MCF 10A (cell line): Measurements from ENCODE around the gene POLR1F. TPM values are rescaled to one million over a fixed set of nuclear protein-coding genes. Genes with fewer than 3 reads are reported as not detected.

Experiments
- BruUV-seq: library from RNA; stranded (reverse); fragments of 400-500 nt; replicated peaks from 2 replicates; lab custom pipeline; 2021; lab: Mats Ljungman, UMichigan
- CTCF ChIA-PET: fragments of 300-600 bp; sonication (Branson Sonifier 250); formaldehyde crosslinking; extraction: SDS; loops from one replicate; lab custom pipeline; 2021; ENCODE audit warnings: antibody characterized with exemption, inconsistent platforms; lab: Yijun Ruan, JAX
- POLR2A ChIA-PET: fragments of 300-600, 350-650 bp; sonication (Branson Sonifier 250); formaldehyde crosslinking; extraction: SDS; loops from one replicate; lab custom pipeline; 2020; ENCODE audit warnings: antibody characterized with exemption, inconsistent platforms; lab: Yijun Ruan, JAX
- DNase-seq: peaks from one replicate; pipeline ENCODE4 v3.0.0-alpha.2; 2018; ENCODE audit not compliant: unreplicated experiment
- H3K27ac Mint-ChIP-seq: one replicate; pipeline ENCODE4 v1.8.0; 2022; ENCODE audit warnings: mild to moderate bottlenecking, low read depth, mixed read lengths; ENCODE audit not compliant: unreplicated experiment
- H3K27me3 Mint-ChIP-seq: one replicate; pipeline ENCODE4 v1.8.0; 2022; ENCODE audit warnings: mixed read lengths; ENCODE audit not compliant: insufficient read depth, unreplicated experiment
- H3K36me3 Mint-ChIP-seq: one replicate; pipeline ENCODE4 v1.8.0; 2022; ENCODE audit warnings: mild to moderate bottlenecking, moderate library complexity, mixed read lengths; ENCODE audit not compliant: insufficient read depth, unreplicated experiment
- H3K4me1 Mint-ChIP-seq: one replicate; pipeline ENCODE4 v1.8.0; 2022; ENCODE audit warnings: mixed read lengths; ENCODE audit not compliant: insufficient read depth, unreplicated experiment
- H3K4me3 Mint-ChIP-seq: one replicate; pipeline ENCODE4 v1.8.0; 2022; ENCODE audit warnings: mild to moderate bottlenecking, moderate library complexity, mixed read lengths; ENCODE audit not compliant: unreplicated experiment
- H3K9me3 Mint-ChIP-seq: one replicate; pipeline ENCODE4 v1.8.0; 2022; ENCODE audit warnings: mixed read lengths; ENCODE audit not compliant: unreplicated experiment
- intact Hi-C: fragments of 100-400 bp; cut with micrococcal nuclease; formaldehyde crosslinking; loops from 2 replicates; pipeline ENCODE4 v1.14.1; 2022
- total RNA-seq: library from RNA; stranded (reverse); gene quantifications from 2 replicates; pipeline ENCODE4 v1.2.3, GENCODE V29; 2022
- TF ChIP-seq, protein P1 (sequence below): fragments of 200-600 bp; IDR thresholded peaks from one replicate; pipeline ENCODE4 v1.8.0; 2022; ENCODE audit warnings: antibody characterized with exemption, mild to moderate bottlenecking; ENCODE audit not compliant: unreplicated experiment

The POLR1F gene
- total RNA-seq, 1 experiment from 2014 or later: 22.8 TPM

DNA sequence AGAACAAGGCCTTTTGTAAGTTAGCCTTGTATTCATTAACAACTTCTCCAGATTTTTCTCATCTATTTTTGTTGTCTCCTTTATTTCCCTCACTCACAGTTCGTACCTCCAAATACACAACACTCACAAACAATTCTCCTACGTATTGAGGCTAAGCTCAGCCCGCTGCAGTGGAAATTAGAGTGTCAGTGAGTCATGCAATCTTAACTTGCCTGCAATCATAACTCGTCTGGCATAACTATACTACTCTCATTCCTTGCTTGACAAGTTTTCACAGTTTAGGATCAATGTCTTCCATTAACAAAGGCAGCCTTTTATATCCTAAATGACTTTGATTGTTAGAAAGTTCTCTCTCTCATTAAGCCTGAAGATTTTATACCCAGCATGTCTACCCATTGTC lies 40.8 kb upstream of the POLR1F start:
- no peaks in the 10 kb centered on the region for H3K27me3 Mint-ChIP-seq
- H3K4me3 Mint-ChIP-seq: no peak overlapping the region
- TF ChIP-seq, protein P1, sequence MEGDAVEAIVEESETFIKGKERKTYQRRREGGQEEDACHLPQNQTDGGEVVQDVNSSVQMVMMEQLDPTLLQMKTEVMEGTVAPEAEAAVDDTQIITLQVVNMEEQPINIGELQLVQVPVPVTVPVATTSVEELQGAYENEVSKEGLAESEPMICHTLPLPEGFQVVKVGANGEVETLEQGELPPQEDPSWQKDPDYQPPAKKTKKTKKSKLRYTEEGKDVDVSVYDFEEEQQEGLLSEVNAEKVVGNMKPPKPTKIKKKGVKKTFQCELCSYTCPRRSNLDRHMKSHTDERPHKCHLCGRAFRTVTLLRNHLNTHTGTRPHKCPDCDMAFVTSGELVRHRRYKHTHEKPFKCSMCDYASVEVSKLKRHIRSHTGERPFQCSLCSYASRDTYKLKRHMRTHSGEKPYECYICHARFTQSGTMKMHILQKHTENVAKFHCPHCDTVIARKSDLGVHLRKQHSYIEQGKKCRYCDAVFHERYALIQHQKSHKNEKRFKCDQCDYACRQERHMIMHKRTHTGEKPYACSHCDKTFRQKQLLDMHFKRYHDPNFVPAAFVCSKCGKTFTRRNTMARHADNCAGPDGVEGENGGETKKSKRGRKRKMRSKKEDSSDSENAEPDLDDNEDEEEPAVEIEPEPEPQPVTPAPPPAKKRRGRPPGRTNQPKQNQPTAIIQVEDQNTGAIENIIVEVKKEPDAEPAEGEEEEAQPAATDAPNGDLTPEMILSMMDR: no peak
- intact Hi-C loops: loop anchor here (5.0 kb wide), 1 partner anchor 578 kb away; no protein-coding TSS in a partner anchor
- H3K27ac Mint-ChIP-seq: no peak overlapping the region
- H3K9me3 Mint-ChIP-seq: no peaks in the 10 kb centered on the region
- H3K4me1 Mint-ChIP-seq: peaks cover 9% of the 10 kb centered on the region
- DNase-seq: peak; percentile 28
- H3K36me3 Mint-ChIP-seq: no peaks in the 10 kb centered on the region
- CTCF ChIA-PET: interaction anchor here (0.6 to 1.3 kb wide), 8 partner anchors 40 to 902 kb away, joined by 3 to 8 read pairs (median 4); partner anchors contain the start of gene POLR1F
- no TSS peak for BruUV-seq
- POLR2A ChIA-PET: no interaction called here

DNA sequence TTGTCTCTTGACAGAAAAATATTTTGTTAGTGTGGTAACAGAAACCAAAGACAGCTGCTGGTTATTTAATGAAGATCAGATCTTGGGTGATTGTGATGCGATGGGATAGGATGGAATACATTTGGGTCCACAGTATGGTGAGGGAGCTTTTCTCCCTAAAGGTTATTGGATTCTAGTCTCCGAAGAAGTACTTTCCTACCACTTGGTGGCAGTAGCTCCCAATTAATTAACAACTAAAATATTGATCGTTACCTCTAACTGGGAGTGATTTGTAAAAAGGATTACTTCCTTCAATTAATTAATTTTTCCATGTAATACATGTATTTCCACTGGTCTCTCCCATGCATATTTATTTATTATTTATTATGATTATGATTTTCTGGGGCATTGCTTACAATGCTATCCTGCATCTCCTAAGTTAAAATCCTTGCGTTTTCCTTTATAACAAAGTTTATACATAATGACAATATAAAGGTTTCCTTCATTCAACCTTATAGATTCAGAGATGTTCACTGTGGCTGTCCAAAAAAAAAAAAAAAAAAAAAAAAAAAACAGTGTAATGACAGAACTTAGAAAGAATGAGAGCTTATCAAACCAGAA lies 39.0 kb upstream of the POLR1F start:
- ChIA-PET POLR2A (interaction anchor here (0.6 to 1.3 kb wide), 5 partner anchors 39 to 851 kb away, joined by 3 to 8 read pairs (median 5); partner anchors contain the start of gene POLR1F), CTCF (interaction anchor here (0.5 to 4.4 kb wide), 42 partner anchors 9 to 1753 kb away, joined by 3 to 85 read pairs (median 5); partner anchors contain the start of genes ITGB8 and POLR1F)
- DNase-seq: peak; percentile 59
- Mint-ChIP-seq H3K36me3 (no peaks in the 10 kb centered on the region), H3K27ac (no peak overlapping the region), H3K9me3 (no peaks in the 10 kb centered on the region), H3K4me1 (peaks cover 9% of the 10 kb centered on the region), H3K27me3 (no peaks in the 10 kb centered on the region), H3K4me3 (no peak overlapping the region)
- BruUV-seq: no TSS peak
- TF ChIP-seq, protein P1: peak; percentile 66
- intact Hi-C loops: loop anchor here (1.0 to 2.0 kb wide), 5 partner anchors 35 to 905 kb away; no protein-coding TSS in a partner anchor

DNA sequence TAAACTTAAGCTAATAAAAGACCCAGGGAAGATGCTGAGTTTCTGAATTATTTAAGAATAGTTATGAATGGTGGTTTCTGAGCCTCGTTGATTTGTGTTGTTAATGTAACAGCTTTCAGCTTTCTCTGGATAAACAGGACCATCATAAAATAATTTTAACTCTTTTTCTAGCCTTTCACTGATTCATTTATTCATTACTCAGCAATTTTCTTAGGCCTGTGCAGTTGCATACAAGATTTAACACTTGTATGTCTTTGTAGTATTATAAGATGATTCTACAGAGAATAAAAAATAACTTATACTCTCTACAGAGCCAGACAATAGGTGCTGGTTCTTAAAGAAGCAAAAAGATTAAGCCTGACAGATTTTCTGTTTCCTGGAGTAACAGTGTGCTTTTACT lies 35.2 kb upstream of the POLR1F start:
- BruUV-seq: no TSS peak
- H3K36me3 Mint-ChIP-seq: no peaks in the 10 kb centered on the region
- CTCF ChIA-PET: interaction anchor here (0.5 to 2.2 kb wide), 5 partner anchors 10 to 854 kb away, joined by 3 to 6 read pairs (median 3); no protein-coding TSS in a partner anchor

DNA sequence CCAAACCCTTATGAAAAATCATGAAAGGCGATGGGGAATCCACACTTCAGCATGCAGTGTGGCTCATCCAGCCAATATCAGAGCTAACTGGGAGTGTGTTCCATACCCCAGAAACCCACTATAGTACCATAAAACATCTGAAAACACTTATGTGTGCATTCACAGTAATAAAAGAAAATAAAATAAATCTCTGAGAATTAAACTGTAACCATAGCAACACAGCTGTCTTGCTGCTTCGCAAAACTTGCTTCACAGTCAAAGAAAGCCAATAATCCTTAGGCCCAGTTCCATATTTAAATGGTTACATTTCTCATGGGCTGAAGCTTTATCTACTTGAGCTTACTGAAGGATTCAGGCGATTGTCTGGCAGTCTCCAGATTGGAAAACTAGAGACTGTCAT lies 19.9 kb upstream of the POLR1F start:
- H3K9me3 Mint-ChIP-seq: no peaks in the 10 kb centered on the region
- no peak overlapping the region for H3K4me3 Mint-ChIP-seq
- BruUV-seq: no TSS peak
- H3K36me3 Mint-ChIP-seq: no peaks in the 10 kb centered on the region
- ChIA-PET CTCF (interaction anchor here (0.6 to 1.4 kb wide), 5 partner anchors 16 to 640 kb away, joined by 3 to 7 read pairs (median 5); partner anchors contain the start of gene POLR1F), POLR2A (no interaction called here)
- H3K27me3 Mint-ChIP-seq: peaks cover 22% of the 10 kb centered on the region
- DNase-seq: no peak
- H3K4me1 Mint-ChIP-seq: no peaks in the 10 kb centered on the region
- no peak overlapping the region for H3K27ac Mint-ChIP-seq
- intact Hi-C loops: no loop called here
- TF ChIP-seq, protein P1: no peak

More for the DNA sequence above, 35.2 kb upstream of the POLR1F start:
- no peak for DNase-seq
- Mint-ChIP-seq H3K27ac (no peak overlapping the region), H3K9me3 (no peaks in the 10 kb centered on the region), H3K27me3 (no peaks in the 10 kb centered on the region), H3K4me1 (no peaks in the 10 kb centered on the region), H3K4me3 (no peak overlapping the region)
- intact Hi-C loops: no loop called here
- POLR2A ChIA-PET: no interaction called here
- TF ChIP-seq, protein P1: no peak
